HG03432 (cell line): Measurements from ENCODE around the gene SPNS2.

Source experiments
- ATAC-seq: cut with Tn5 transposase; IDR thresholded peaks from one replicate; pipeline ENCODE4 v1.9.1; 2021; ENCODE audit warnings: mild to moderate bottlenecking, moderate library complexity; ENCODE audit not compliant: unreplicated experiment

Gene SPNS2

DNA sequence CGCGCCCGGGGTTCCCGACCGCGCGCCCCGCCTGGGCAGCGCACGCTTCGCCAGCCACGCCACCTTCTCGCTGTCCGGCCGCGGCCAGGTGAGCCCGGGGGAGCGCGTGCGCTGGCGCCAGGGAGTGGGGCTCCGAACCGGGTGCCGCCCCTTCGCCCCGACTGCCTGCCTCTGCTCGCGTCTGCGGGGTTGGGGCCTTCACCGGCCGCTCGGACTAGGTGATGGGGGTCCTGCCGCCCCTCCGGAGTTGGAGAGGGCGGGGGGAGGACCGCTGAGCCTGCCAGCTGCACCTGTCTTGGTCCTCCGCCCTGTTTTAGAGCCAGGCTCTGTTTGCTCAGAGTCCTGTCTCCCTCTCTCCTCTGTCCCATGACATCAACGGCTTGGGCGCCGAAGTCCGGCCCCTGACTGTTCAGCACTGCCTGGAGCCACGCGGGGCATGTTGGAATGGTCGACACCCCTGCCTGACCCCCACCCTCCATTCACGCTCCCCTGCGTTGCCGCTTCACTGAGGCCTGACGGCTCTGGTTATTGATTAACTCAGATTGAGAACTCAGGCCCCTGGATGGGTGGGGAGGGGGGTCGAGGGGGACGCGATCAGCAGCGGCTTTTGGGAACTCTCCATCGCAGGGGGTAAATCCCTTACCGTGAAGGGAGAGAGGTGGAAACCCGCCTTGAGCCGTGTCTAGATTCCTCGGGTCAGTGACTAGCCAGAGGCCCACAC is 86.4 kb downstream of the SPNS2 start:
- ATAC-seq, result no peak

- no peak for ATAC-seq
Observed at GRCh38 chr17:4585638-4585994, 86.9 kb downstream of the SPNS2 start.

DNA sequence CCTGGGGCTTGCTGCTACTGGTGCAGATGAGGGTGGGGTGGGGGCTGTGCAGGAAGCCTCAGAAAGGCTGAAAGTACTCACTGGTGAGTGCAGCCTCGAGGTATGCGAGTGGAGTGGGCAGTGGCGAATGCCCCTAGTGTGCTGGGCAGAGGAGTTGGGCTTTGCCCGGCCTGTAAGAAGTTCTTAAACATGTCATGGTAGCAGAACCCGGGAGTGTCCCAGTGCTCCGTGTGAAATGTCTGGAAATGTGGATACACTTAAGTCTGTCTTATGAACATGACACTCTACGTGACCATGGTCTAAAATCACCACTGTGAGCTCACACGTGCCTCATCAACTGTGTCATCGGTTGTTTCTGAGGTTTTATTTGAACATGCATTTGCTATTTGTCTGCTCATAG is 87.4 kb downstream of the SPNS2 start:
- no peak for ATAC-seq

GRCh38 chr17:4587195-4587594 is 88.5 kb downstream of the SPNS2 start:
- no peak for ATAC-seq

DNA sequence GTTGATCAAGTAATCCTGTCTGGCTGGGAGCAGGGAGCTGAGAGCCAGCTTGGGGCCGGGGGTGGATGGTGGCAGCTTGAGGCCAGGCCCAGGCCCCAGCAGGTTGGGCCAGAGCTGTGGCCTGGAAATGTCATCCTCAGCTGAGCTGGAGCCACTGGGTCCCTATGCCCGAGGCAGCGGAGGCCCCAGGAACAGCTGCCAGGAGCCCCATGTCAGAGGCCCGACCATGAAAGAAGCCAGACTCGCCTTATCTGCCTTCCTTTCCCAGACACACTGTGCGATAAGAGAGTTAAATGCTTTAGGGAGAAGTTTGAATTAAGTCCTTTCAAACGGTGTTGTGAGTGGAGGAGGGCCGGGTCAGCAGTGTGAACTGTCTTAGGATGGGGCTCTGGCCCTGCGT is 89.1 kb downstream of the SPNS2 start:
- ATAC-seq, result no peak

DNA sequence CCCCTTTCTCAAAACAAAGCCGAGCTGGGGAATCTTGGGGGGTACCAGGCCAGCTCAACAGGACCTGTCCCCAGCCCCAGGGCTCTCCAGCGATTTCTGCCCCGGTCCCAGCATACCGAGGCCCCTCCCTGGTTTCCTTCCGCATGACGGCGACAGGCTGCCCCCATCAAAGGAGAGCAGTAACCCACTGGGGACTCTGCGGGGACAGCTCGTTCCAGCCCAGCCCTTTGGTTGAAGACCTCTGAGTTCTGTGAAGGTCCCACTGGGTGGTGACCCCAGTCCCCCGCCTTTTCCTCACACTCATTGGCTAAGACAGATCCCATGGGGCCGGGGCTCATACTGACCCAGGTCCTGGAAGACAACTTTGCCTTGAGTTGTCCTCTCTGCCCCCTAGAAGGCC is 89.7 kb downstream of the SPNS2 start:
- no peak for ATAC-seq
